T1000 (cell line): ENCODE data around the gene C11orf54.
"Not testable (repeated sequence)": the region's sequence is repeated elsewhere in the genome, so short reads cannot be mapped to it uniquely, and the experiment has no call there.

Source experiments
- DNase-seq: peaks from one replicate; lab custom pipeline; 2025; ENCODE audit warnings: mixed read lengths; lab: John Stamatoyannopoulos, UW

The C11orf54 gene

DNA sequence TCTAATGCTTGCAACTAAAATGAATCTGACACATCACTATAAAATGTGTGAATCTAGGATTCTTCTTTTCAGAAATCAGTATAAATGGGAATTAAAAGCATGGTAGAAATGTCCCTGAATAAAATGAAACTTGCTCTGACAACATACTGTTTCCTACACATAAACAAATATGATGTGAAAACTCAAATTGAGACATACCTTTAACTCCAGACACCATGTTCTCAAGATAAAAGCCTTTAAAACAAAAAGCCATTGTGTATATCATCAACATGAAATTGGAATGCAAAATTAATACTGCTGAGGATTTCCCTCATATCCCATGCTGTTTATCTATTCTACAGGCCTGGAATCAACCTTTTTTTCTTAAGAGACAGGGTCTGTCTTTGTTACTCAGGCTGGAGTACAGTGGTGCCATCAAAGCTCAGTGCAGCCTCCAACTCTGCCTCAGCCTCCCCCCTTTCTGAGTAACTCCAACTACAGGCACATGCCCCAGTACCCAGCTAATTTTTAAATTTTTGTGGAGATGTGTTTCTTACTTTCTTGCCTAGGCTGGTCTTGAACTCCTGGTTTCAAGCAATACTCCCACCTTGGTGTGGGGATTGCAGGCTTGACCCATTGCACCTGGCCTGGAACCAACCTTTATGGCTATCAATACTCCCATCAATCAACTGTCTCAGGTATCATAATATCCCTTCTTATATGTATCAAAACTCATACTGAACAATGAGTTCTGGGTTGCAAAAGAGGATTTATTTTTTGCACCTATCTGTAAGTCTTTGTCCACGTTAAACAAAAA is 6.8 kb upstream of the C11orf54 start:
- no peak for DNase-seq

DNA sequence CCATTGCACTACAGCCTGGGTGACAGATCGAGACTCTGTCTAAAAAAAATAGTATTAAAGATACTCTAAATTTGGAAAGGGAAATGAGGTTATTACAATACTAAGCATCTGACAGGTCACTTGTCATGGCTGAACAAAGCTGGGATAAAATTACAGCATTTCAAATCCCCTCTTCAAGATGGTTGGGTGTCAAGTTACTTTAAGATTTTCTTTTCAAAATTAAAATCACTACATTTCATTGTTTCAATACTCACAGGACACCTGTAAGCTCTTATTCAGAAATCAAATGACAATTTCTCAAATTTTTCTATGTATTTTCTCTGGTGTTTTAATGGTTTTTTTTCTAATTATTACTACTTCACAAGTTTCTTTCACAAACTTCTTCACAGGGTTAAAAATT is 5.8 kb upstream of the C11orf54 start:
- DNase-seq, result no peak

DNA sequence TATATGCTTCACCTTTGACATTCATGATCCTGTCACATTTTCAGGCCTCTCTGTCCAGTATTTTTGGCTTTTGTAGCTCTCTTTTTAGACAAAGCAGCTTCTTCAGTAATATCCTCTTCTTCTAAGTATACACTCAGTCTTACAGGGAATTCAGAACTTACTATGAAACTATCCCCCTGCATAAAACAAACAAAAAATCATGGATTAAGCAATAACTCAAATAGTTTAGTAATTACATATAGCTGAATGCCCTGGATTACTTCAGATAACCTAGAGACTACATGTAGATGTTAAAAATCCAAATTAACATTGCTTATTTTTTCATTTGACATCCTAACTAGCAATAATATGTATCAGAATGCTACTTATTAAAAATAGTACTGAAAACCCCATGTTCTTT is 5.3 kb upstream of the C11orf54 start:
- no peak for DNase-seq

DNA sequence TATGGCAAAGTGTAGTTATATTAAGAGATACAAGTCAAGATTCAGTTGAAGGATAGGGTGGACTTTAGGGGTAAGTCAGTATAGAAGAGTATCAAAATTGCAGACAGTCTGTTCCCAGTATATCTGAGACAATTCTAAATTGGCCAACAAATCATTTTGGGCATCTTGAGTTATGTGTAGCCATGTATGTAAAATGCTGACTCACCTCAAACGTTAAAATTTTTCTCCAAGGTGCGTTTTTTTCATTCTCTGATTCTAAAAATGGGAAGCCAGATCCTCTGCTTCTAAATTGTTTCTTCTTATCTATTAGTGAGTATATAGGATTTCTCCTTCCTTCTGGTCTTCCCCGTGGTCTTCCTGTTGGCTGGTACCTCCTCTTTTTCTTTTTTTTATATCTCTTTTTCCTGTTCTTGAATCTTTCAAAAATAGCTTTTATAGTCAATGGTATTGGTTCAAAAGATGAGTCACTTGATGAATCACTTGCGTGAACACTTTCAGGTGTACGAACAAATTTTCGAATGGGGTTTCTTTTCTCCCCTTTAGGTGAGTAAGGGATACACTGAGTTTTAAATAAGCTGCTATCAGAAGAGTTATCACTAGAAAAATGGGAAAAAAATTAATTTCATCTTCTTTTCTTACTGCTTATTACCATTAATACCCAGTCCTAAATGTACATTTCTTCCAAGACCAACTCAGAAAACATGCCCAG is 3.4 kb upstream of the C11orf54 start:
- DNase-seq, result no peak

DNA sequence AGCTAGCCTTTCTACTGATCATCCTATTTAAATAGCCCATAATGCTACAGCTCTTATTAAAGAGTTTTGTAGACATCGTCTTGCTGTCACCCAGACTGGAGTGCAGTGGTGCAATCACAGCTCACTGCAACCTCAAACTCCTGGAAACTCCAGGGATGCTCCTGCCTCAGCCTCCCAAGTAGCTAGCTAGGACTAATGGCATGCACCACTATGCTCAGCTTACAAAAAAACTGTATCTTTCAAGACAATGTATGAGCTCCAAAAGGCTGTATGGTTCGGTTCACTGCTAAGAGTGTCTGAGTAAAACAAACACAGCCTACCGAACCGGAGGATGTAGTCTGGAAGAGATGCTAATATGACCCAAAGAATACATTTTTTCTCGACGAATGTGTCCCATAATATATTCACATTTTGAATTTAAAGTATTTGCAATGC is 2.8 kb upstream of the C11orf54 start:
- DNase-seq, result no peak

DNA sequence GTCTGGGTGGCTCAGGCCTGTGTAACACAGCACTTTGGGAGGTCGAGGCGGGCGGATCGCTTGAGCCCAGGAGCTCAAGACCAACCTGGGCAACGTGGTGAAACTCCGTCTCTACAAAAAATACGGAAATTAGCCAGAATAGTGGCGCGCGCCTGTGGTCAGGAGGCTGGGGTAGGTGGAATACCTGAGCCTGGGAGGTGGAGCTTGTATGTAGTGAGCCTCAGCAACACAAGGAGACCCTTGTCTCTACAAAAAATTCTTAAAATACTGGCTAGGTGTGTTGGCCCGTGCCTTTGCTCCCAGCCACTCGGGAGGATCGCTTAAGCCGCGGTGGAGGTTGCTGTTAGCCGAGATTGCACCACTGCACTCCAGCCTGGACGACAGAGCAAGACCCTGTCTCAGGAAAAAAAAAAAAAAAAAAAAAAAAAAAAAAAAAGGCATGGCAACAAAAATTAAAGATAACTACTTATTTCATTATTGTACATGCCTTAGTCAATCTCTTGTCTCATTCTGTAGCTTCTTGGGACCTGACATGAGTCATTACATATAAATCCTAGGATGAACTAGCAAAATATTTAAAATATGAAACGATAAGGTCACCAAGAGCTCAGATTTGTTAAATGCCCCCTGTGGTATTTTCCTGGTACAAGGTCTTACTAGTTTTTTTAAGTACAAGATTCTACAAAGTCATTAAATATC is 1.3 kb upstream of the C11orf54 start:
- DNase-seq, result no peak

DNA sequence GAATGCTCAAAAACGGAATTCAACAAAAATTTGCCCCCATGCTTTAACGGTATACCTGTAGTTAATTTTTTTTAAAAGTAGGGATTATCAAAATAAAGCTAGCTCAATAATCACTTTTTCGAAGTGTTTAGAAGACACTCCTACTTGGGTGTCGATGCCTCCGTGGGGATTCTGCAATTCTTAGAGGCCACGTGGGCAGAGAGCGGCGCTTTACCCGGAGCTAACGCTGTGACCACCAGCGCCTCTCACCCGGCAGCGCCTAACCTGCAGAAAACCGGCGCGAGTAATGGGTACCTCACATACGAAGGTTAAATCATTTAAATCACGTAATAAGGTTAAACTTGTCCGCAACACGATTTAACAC is 760 bp upstream of the C11orf54 start:
- DNase-seq, result no peak

DNA sequence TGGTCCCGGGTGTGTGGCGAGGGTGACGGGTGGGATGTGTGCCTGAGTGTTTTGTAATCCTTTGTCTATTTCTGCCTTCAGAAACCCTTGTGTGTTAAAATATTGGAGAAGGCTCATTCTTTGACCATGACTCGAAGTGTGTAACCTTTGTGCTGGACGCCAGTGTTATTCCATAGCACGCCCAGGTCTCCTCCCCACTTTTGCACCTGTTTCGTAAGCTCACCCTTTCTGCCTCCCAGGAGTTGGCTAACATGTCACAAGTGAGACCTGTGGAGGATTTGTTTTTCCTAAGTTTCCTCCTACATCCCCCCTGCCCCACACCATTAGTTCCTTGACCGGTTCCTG is 382 bp downstream of the C11orf54 start:
- no peak for DNase-seq

DNA sequence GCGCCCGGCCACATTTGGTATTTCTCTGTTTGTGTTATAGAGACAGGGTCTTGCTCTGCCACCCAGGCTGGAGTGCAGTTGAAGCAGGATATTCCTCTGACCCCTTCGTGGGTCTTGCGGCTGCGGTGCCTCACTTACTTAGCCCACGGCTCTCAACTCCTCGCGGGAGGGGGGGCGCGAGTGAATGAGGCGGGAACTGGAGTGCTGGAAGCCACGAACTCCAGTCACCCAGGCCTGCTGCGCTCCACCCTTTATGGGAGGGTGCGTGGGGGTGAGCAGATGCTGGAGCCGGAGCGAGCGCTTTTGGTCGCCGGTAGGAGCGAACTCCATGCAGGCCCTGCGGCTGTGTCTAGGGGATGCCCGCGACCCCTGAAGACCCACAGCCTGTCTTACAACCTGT is 1.8 kb downstream of the C11orf54 start:
- DNase-seq, result no peak

DNA sequence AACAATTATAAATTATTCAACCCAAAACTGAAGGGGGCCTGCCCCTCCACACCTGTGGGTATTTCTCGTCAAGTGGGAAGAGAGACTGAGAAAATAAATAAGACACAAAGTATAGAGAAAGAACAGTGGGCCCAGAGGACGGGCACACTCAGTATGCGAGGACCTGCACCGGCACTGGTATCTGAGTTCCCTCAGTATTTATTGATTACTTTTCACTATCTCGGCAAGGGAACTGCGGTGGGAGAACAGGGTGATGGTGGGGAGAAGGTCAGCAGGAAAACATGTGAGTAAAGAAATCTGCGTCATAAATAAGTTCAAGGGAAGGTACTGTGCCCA is 3.2 kb downstream of the C11orf54 start:
- DNase-seq, result no peak

DNA sequence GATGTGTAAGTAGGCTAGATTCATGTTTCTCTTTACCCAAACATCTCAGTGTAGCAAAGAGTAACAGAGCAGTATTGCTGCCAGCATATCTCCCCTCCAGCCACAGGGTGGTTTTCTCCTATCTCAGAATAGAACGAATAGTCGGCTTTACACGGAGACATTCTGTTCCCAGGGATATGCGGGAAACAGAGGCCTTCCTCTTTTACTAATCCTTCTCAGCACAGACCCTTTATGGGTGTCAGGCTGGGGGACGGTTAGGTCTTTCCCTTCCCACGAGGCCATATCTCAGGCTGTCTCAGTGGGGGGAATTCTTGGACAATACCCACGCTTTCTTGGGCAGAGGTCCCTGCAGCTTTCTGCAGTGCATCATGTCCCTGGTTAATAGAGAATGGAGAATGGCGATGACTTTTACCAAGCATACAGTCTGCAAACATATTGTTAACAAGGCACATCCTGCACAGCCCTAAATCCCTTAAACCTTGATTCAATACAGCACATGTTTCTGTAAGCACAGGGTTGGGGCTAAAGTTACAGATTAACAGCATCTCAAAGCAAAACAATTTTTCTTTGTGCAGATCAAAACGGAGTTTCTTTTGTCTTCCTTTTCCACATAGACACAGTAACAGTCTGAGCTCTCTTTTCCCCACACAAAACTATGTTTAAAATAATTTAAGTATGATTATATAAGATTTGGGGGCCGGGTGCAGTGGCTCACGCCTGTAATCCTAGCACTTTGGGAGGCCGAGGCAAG is 3.7 kb downstream of the C11orf54 start:
- not testable (repeated sequence) for DNase-seq

DNA sequence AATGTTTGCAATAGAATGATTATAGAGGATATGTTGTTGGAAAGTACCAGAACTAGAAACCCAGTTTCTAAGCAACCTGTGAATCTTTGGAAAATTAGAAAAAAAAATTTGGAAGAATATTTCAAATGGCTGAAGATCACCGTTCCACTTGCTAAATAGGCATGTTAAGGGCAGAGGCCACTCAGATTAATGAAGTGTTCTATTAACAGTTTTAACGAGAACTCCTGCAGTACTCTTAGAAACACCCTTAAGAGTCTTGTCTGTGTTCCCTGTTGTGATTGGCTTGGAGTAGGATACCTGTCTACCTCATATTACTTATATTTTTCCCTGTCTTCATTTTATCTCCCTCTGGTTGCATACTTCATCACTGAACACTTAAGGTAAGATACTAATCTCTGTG is 4.6 kb downstream of the C11orf54 start:
- DNase-seq, result no peak

DNA sequence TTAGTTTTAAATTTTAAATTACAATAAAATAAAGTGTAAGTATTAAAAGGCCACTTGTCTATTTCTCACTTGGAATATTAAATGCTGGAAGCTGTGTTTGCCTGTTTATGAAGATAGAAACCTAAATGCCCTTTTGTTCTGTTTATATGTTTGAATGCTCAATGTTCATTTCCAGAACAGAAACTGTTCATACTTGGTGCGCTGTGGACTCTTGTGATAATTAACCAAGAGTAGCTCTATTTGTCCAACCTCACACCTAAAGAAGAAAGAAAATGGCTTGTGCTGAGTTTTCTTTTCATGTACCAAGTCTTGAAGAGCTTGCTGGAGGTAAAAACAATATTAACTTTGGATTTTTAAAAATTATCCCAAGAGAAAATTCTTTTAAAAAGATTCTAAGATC is 5.7 kb downstream of the C11orf54 start:
- no peak for DNase-seq

DNA sequence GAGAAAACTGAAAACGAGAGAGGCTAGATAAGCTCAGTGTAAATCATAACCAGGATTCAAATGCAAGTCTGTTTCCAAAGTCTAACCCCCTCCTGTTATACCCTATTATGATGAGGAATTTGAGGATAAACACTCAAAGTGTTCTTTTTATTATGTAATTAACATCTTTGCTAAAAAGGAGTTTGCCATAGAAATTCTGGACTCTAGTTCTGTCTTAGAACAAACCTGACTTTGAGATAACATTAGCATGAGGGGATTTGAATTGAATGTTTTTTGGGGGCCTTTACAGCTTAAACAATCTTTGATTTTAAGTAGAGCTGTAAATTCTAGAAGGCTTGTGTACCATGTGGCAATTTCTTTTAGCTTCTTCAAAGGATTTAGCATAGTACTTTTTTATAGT is 9.5 kb downstream of the C11orf54 start:
- DNase-seq, result no peak

DNA sequence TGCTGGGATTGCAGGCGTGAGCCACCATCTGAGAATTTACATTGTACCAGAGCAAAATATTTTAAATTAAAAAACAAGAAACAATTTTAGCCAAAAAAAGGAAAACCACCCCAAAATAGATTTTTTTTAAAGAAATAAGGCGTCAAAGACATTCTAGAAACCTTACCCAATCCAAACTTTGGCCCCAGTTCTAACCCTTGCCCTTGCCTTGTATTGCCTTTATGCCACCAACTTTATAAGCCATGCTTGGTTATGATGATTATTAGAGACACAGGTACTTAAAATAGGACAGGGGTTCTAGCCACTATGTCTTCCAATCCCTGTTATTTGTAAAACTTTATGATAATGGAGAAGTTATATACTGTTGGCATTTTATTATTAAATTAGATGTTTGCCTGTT is 11.8 kb downstream of the C11orf54 start:
- DNase-seq, result no peak

DNA sequence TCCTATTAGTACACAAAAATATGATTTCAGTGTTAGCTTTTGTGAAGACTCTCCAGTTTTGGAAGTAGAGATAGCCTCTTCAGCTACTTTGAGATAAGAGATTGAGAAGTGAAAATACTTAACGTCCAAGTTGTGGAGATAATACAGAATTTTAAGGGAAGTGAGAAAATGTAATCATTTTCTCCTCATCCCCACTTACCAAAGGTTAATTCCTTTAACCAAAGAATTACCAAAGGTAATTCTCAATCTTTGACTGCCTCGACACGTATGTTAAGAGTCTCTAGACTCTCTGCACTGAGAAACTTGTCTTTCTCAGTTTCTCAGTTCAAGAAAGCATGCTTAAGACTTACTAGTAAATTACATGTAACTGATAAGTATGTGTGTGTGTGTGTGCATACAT is 15.3 kb downstream of the C11orf54 start:
- DNase-seq, result no peak

DNA sequence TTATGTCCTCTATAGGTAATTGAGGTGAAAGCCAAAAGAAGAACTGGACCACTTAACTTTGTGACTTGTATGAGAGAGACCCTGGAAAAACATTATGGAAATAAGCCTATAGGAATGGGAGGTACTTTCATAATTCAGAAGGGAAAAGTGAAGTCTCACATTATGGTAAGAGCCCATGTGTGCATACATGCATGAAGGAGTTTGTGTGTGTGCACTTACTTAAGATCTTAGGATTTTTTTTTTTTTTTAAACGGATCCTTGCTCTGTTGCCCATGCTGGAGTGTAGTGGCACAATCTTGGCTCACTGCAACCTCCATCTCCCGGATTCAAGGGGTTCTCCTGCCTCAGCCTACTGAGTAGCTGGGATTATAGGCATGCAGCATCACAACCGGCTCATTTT is 15.8 kb downstream of the C11orf54 start:
- DNase-seq, result no peak

DNA sequence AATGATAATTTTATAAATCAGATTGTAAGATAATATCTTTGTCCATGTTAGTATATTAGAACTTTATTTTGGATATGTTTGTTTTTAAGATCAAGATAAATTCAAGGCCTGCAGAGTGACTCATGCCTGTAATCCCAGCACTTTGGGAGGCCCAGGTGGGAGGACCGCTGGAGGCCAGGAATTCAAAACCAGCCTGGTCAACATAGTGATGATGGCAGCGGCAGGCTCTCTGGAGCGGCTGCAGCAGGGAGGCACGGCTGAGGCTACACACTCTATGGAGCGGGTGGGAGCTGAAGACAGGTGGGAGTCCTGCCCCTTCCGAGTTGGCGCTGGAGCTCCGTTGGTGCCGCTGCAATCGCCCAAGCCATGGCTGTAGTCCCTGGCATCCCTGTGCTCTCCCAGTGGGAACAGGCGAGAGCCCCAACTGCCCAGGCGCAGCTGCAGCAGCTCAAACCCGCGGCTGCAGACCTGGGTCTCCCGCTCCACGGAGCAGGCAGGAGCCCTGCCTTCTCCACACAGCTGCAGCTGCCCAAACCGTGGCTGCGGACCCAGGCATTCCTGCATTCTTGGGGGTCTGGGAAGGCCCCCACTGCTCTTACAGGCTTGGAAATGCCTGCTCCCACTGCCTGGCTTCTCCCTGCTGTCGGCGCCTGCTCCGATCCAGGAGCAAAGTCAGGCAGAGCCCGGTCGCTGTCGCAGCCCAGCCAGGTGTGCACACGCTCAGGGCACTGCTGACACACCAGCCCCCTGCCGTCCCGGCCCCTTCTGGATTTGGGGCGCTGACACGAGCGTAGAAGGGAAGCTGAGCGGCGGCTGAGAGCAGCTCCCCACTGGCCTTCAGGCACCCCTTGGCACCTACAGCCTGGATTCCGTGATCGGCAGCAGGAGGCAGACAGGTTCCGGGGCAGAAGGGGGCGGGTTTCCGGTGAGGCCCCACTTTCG is 16.7 kb downstream of the C11orf54 start:
- no peak for DNase-seq

DNA sequence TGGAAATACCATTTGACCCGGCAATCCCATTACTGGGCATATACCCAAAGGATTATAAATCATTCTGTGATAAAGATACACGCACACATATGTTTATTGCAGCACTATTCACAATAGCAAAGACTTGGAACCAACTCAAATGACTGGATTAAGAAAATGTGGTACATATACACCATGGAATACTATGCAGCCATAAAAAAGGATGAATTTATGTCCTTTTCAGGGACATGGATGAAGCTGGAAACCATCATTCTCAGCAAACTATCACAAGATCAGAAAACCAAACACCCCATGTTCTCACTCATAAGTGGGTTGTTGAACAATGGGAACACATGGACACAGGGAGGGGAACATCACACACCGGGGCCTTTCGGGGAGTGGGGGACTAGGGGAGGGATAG is 17.7 kb downstream of the C11orf54 start:
- DNase-seq, result not testable (repeated sequence)

DNA sequence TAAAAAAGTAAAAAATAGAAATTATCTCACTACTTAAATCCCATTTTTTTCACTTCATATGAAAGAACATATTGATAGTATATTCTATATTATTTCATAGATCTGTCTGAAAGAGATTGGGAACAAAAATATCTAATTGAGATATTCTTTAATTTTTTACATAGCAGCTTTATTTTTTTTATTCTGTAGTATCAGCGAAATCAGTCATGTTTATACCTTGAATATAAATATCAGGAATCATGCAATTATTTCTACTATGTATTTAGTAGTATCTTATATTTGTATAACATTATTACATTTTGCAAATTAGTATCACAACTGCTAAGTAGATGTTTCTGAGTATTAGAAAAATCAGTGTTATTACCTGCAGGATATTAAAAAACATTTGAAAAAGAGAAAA is 20.4 kb downstream of the C11orf54 start:
- DNase-seq, result no peak

DNA sequence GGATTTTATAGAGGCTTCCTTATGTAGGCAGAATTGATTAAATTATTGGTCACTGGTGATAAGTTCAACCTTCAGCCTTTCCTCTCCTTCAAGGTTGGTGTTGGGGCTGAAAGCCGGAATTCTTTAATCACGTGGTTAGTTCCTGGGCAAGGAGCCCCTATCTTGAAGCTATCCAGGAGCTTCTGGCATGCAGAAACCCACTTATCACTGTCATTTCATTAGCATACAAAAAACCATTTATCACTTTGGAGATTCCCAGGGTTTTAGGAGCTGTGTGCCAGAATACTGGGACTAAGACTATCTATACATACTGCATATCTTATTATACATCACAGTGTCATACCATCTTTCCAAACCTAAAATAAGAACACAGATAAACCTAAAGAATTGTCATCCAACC is 24.1 kb downstream of the C11orf54 start:
- DNase-seq, result no peak

DNA sequence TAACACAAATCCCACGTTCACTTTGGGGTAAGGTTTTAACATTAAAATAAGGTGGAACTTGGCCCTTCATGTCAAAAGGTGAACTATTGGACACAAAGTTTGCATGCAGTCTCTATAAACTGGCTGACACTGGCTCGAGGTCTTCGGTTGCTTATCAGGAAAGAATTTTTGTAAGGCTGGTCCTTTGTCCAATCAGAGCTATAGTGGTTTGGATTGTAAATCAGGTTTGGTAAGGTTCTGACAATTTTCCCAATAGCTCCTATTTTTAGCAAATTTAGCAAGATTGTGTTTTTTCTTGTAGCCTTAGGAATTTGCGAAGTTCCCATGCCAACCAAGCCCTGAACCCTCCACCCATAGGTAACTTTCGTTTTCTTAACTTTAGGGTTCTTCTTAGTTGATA is 25.0 kb downstream of the C11orf54 start:
- no peak for DNase-seq
